HG03460 (cell line): ENCODE results near the gene GCN1.

Source experiments
- ATAC-seq: cut with Tn5 transposase; IDR thresholded peaks from one replicate; pipeline ENCODE4 v1.9.1; 2021; ENCODE audit not compliant: unreplicated experiment

The GCN1 gene

GRCh38 chr12:120181991-120182631 is 12.4 kb downstream of the GCN1 start:
- ATAC-seq = no peak

- no peak for ATAC-seq
Observed at GRCh38 chr12:120180975-120181374, 13.5 kb downstream of the GCN1 start.

DNA sequence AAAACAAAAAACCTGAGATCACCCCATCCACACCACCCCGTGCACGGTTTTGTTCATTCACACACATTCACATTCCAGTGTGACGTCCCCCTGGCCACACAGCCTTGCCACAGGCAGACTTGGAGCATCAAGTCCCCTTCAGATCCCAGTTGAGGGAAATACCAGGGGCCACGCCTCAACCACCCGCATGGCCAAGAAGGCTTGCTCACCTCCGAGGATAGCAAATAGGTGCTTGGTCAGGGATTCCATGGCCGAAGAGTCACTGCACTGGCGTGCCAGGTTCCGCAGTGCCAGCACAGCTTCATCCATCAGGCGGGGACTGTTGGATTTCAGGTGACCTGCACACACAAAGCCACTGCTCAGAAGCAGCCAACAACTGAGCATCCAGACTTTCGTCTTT is 19.0 kb downstream of the GCN1 start:
- no peak for ATAC-seq

DNA sequence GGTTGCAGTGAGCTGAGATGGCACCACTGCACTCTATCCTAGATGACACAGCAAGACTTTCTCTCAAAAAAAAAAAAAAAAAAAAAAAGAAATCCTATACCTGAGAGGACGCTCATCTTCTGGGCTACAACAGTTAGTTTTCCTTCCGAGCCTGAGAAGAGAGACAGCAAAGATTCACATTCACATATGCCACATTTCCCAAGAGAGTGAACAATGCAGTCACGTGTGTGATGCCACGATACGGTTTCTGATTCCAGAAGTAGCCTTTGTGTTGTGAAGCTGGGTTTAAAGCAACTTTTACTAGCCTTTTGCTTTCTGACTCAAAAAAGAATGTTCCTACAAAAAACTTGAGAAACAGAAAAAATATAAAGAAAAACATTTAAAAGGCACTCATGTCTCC is 19.5 kb downstream of the GCN1 start:
- ATAC-seq = no peak

DNA sequence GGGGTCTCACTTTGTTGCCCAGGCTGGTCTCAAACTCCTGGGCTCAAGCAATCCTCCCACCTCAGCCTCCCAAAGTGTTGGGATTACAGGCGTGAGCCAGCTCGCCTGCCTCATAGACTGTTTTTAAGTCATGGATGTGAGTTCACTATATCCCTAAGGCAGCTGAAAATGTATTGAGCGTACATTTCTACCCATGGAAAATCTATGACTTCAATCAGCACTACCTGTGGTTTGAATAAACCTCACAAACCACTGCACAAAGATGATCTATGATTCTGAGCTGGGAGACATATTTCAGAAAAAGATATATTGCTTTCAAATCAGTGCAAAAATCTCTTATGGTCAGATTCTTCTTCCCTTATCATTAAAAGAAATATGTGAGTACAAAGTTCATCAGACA is 22.5 kb downstream of the GCN1 start:
- ATAC-seq = no peak

DNA sequence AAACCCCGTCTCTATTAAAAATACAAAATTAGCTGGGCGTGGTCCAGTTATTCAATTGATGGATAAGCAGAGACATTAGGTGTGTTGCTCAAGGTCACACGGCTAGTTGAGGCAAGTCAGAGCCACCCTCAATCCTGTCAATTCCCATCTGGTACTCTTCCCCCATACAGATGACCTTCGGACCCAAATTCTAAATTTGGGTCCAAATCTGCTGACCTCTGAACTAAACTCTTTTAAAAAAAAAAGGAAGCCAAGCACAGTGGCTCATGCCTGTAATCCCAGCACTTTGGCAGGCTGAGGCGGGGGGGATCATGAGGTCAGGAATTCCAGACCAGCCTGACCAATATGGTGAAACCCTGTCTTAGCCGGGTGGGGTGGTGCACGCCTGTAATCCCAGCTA is 23.9 kb downstream of the GCN1 start:
- no peak for ATAC-seq

DNA sequence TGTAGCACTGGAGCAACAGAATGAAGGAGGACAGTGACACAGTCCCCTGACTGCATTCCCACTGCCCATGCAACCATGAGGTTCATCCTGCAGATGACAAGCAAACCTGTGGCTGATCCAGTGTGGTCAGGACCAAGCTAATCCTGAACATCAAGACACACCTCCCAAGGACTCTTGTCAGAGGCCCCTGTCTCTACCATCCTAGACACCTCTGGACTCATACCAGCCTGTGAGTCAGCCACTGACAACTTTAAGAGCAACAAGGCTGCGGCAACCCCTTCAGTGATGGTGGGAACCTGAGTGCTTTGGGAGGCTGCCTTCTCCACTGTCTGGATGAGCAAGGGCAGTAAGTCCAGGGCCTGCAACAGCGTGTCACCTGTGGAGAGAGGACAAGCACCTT is 24.6 kb downstream of the GCN1 start:
- ATAC-seq = no peak

- no peak for ATAC-seq
Observed at GRCh38 chr12:120168337-120168736, 26.2 kb downstream of the GCN1 start.

- ATAC-seq = no peak
Observed at GRCh38 chr12:120167529-120168095, 26.9 kb downstream of the GCN1 start.

DNA sequence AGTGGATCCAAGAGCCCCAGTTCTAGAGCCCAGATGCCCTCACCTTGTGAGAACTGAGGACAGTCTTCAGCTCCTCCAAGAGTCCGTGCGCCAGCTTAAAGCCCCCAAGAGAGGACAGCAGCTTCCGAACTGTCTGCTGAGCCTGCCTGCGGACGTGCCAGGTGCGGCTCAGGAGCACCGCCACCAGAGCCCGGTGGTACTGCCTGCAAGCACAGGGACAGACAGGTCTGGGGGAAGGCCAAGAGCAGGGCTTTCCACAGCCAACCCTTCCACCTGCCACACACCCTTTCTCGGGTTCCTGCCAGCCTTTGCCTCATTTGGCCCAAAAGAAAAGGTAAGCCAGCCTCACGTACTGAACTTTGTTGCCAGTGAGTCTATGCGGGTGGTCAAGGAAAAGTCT is 30.2 kb downstream of the GCN1 start:
- no peak for ATAC-seq

DNA sequence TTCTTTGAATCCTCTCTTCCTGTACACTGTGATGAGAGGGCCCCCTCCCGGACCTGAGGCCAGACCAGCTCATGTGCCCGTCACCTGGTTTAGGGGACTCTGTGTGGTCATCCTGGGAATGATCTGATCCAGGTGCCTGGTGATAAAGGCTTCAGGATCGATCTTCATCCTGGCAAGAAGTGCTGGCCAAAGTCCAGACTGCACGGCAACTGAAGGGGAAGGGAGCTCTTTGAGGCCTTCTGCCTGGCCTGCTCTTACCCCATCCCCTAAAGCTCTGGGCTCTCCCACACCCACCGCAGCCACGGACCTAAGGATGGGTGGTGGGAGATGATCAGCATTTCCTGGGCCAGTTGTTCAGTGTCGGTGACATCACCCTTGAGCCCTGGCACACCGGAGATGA is 31.8 kb downstream of the GCN1 start:
- no peak for ATAC-seq

DNA sequence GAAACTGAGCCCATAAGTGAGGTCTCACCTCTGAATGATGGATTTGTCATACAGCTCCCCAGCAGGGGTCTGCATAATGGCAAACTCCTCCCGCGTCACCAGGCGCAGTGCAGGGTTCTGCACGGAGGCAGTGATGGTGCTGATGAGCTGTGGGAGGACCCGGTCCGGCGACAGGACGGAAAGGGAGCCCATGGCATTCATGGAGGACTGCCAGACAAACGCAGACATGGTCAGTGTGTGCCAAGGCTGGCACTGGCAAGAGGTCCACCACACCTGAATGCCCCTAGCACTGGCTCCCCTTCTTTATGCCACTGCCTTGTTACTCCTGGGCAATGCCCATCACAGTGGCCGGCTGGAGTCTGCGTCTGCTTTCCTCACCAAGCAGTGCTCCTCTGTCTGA is 32.7 kb downstream of the GCN1 start:
- ATAC-seq = no peak

GRCh38 chr12:120159509-120160237 is 34.8 kb downstream of the GCN1 start:
- no peak for ATAC-seq

GRCh38 chr12:120158351-120158750 is 36.2 kb downstream of the GCN1 start:
- no peak for ATAC-seq

- no peak for ATAC-seq
Observed at GRCh38 chr12:120157678-120158077, 36.8 kb downstream of the GCN1 start.

DNA sequence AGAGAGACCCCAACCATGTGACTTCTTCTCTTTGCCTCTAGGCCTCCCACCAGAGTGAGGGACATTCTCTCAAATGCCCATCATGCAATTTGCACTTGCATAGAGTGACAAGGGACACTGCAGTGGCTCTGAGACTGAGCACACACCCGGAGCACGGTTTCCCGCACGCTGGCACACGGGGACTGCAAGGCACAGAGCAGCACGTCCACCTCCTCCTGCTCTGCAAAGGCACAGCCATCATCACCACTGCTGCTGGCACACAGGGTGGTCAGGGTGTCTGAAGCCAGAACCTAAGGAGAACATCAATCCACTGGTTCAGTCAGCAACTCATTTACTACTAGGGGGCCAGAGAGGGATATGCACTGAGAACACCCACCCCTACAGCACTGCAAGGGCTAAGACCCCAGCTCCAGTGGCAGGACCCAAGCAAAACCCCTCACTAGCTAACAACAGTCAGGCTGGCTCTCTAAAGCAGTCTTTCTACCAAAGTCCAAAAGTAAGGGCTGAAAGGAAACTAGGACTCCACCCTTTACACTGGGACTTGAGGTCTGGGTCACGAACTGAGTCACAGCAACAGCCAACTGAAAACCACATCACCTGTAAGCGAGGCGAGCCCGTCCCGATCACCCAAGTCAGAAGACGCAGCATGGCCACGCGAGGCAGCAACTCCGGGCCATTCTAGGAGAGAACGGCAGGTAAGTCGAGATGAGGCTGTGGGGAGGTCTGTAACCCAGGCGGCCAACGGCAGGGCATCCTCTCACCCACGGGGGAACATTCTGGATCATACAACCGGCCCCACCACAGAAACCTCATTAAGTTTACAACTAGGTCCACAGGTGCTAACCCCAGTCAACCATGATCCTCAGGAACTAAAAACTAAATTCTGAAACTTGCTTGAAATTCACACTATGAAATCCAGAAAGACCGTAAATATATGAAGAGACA is 37.9 kb downstream of the GCN1 start:
- ATAC-seq = no peak

- no peak for ATAC-seq
Observed at GRCh38 chr12:120155072-120155471, 39.4 kb downstream of the GCN1 start.

DNA sequence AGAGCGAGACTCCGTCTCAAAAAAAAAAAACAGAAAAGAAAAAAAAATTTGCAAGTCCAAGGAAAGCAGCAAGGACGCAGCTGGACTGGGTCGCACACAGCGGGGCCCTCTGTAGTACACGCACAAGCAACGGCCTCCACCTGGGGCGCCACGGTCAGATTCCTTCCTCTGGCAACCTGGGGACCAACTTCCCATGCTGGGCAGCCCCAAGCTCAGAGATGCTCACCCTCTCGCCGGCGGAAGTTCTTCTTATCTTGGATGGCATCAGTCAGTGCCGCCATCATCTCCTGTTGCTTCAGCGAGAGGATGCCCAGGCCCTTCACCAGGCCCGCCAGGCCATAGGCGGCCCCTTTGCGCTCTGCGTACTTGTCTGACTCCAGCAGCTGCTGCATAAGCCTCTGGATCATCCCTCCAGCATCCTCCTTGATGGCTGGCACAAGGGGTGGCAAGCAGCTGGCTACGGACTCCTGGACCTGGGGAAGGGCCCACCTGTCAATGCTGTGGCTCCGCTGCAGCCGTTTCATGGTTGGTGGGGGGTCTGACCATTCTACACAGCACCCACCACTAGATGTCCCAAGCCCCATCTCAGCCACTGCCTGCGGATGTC is 43.5 kb downstream of the GCN1 start:
- no peak for ATAC-seq

- no peak for ATAC-seq
Observed at GRCh38 chr12:120148011-120148410, 46.5 kb downstream of the GCN1 start.

GRCh38 chr12:120145164-120145563 is 49.4 kb downstream of the GCN1 start:
- no peak for ATAC-seq

DNA sequence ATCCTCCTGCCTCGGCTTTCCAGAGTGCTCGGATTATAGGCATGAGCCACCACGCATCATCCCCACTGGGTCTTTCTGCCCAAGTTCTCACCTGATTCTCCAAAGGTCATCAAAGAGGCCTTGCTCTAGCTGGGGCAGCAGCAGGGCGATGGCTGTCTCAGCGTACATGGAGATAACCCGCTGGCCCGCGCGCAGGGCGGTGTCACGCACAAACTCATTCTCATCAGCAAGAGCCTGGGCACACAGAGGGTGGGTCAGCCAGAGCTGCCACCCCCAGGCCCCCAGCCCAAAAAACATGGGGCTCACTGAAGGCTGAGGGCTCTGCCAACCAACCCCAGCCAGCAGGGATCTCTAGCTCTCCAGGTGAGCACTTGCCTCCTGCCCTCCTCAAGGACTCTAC is 50.3 kb downstream of the GCN1 start:
- ATAC-seq = no peak
